NCI-H345 treated with DMSO at 0.1 percent for 48 hours (cell line): ENCODE results near the gene NSMF.

Experiments used
- DNase-seq: peaks from one replicate; lab custom pipeline; 2025; ENCODE audit not compliant: unreplicated experiment; lab: John Stamatoyannopoulos, UW

The NSMF gene

DNA sequence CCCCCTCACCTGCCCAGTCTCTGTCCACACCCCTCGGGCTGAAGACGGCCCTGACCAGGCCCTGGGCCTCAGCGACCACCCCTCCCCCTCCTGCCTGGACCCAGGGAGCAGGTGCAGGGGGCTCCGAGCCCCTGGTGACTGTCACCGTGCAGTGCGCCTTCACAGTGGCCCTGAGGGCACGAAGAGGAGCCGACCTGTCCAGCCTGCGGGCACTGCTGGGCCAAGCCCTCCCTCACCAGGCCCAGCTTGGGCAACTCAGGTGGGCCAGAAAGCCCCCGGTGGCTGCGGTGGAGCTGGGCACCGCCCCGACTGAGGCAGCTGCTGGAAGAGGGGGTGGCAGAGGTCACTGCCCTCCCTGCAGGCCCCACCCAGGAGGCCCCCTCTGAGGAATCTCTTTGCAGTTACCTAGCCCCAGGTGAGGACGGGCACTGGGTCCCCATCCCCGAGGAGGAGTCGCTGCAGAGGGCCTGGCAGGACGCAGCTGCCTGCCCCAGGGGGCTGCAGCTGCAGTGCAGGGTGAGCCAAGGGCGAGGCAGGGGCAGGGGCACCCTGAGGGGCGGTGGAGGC is 25.7 kb downstream of the NSMF start:
- DNase-seq, result no peak

DNA sequence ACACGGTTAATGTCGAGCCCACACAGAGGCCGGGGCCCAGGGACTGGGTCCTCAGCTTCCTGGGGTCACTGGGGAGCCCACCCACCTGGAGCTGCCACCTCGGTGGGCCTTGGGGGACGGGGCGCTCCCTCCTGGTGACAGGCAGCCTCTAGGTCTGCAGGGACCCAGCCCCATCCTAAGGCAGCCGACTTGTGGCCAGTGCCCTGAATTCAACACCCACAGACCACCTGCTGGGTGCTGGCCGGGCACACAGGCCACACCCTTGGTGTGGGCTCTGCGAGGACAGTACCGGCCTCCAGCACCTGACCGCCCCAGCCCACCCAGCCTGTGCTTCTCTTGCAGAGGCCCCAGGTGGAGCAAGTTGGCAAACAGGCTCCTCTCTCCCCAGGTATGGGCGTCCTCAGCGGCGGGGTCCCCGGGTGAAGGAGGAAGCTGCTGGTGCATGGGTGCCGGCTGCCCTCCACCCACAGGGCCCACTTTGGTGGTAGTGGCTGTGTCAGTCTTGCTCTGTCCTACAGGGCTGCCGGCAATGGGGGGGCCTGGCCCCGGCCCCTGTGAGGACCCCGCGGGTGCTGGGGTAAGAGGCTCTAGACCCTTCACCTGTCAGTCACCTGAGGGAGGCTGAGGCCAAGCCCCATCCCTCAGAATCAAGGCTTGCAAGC is 26.3 kb downstream of the NSMF start:
- DNase-seq, result no peak

DNA sequence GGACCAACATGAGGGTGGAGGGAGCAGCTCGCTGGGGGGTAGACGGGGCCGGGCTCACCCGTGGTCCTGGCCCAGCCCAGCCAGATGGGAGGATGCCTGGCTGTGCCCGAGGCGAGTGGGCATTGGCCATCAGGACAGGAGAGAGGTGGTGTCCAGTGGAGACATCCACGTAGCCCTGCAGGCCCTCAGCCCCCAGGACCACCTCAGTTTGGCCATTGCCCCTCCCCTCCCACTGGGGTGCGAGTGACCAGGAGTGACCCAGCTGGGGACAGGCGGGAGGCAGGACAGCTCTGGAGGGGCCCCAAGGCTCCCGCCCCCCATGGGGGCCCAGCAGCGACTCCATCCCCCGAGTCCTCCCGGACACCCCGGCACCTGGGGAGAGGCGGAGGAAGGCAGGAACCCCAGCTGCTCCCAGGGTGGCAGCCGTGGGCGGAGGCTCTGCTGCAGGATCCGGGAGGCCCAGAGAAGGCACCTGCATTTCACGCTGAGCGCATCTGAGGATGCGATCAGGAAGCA is 27.7 kb downstream of the NSMF start:
- no peak for DNase-seq

DNA sequence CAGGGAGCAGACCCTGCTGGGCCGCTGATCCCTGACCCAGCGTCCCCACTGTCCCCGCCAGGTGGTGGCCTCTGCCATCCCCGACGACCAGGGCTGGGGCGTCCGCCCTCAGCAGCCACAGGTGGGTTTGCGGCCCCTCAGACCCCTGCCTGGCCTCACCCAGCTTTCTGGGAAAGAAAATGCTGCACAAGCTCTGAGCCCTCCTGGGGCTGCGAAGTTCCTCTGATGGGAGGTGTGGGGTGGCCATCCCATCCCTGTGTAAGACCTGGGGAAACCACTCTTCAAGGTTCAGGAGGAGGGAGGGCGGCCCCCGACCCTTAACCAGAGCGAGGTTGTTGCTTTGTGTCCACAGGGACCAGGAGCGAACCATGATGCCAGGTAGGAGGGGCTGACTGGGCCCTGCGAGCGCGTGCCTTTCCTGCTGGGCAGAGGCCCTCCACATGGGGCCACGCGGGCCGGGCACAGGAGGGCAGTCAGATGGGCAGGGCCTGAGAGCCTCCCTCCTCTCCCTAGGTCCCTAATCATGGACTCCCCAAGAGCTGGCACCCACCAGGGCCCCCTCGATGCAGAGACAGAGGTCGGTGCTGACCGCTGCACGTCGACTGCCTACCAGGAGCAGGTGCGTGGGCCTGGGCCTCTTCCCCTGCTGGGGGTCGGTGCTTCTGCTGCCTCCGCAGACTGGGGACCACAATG is 28.3 kb downstream of the NSMF start:
- no peak for DNase-seq

DNA sequence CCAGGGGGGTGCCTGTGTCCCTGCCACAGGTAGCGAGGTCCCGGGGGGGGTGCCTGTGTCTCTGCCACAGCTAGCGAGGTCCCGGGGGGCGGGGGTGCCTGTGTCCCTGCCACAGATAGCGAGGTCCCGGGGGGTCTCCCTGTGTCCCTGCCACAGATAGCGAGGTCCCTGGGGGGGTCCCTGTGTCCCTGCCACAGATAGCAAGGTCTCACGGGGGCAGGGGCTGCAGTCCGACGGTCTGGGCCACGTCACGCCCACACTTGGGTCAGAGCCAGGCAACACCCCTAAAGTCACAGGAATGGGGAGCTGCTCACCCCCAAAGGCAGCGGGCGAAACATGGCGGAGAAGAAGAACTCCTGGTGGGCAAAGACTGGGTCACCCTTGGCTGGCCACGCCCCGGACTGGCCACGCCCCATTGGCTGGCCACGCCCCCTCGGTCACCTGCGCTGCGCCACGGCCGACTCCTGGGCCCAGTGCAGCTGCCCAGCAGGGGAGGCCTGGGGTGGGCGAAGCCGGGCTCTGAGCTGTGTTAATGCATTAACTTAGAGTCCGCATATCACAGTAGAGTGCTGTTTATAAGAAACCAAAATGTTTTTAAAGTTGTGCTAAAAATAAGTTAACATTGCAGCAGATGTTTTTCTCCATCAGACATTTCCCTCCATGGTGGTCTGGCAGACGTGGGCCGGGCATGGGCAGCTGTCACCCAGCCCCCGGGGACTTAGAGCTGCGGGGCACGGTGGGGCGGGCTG is 29.0 kb downstream of the NSMF start:
- DNase-seq, result peak; percentile 41

DNA sequence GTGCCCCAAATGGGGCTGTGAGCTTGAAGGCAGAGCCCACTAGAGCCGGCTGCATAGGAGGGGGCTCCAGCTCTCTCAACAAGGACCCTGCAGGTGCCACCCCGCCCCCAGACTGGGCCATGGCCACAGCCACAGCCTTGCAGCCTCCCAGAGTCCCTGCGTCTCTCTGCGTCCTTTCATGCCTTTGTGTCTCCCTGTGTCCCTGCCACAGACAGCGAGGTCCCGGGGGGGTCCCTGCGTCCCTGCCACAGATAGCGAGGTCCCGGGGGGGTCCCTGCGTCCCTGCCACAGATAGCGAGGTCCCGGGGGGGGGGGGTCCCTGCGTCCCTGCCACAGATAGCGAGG is 29.6 kb downstream of the NSMF start:
- no peak for DNase-seq

DNA sequence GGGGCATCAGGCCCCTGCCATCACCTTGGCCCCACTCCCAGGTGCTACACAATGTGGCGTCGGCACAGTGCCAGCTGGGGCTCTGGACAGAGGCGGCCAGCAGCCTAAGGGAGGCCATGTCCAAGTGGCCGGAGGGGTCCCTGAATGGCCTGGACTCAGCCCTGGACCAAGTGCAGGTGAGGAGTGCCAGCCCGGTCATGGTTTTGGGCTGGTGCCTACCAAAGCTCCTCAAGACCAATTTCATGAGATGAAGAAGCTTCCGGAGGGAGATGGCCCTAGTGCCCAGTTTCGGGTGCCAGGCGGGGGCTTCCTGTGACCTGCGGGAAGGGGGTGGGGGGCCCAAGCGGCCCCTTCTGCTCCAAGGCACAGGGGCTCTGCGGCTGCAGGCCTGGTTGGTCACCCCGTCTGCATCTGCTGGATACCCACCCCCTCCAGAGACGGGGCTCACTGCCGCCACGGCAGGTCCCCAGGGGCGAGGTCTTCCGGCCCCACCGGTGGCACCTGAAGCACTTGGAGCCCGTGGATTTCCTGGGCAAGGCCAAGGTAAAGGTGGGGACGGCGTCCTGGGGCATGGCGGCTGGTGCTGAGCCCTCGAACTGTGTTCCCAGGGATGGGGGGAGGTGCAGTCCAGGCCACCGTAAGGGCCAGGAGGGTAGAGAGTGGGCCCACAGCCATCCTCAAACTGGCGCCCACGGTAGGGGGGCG is 30.1 kb downstream of the NSMF start:
- no peak for DNase-seq

DNA sequence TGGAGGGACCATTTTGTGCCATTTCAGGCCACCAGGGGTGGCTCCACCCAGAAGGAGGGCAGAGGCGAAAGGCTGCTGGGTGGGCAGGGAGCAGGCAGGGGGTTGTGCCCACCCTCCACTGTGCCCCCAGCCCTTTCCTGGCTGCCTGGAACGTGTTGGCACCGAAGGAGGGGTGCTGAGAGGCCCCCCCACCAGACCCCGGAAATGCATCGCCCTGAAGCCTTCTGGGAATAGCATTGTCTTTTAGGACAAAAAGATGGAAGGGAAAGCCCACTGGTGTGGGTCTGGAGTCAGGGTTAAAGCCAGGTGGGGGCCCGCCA is 30.9 kb downstream of the NSMF start:
- no peak for DNase-seq

DNA sequence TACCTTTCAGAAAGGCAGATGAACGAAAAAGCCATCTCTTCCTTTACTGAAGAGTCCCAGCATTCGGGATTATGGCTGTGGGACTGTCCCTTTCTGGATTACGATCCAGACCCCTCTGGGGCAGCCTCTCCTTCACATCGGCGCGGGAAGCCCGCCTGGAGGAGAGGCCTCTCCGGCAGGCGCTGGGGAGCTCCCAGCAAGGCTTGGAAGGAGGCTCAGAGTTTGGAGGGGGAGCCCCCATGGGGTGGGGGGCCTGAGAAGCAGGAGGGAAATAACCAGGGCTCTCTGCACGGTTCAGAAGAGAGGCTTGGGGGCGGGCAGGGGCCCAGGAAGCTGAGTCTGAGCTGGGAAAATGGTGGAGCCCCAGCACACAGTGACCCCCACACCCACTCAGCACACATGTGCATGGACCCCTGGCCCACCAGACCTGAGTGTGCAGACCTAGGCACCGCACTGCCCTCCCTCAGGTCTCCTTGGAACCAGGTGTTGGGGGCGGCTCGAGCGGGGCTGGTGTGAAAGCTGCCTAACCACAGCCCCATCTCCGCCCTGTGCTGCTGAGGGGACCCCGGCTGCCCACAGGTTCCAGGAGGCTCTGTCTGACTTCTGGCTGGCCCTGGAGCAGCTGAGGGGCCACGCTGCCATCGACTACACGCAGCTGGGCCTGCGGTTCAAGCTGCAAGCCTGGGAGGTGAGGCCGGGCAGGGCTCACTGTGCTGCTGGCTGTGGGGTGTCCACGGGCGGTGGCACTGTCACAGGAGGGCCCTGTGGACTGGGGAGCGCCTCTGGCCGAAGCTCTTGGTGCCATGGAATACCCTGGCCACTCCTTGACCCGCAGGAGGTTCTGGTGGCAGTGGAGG is 31.5 kb downstream of the NSMF start:
- no peak for DNase-seq

DNA sequence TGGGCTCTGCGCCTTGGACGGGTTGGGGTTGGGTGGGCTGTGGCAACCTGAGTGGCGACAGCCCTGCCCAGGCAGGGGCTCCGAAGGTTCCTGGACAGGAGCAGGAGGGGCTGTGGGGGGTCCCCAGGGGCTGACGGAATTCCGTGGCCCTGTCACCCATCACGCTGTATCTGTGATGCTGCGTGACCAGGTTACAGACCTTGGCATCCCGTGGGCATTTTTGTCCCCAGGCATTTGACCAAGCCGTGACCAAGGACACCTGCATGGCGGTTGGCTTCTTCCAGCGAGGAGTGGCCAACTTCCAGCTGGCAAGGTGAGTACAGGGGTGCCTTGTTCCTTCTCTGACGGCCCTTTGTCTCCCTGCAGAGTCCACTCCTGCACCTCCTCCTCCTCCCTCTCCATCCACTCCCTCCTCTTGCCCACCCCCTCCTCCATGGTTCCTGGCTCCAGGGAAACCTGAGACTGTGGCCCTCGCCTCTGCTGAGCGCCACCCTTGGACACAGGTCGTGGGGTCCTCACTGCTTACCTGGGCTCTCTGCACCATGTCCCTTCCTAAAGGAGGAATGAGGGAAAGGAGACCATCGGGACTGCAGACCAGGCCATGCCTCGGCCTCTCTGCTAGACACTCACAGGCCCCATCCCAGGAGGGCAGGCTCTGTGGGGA is 33.0 kb downstream of the NSMF start:
- DNase-seq, result no peak

DNA sequence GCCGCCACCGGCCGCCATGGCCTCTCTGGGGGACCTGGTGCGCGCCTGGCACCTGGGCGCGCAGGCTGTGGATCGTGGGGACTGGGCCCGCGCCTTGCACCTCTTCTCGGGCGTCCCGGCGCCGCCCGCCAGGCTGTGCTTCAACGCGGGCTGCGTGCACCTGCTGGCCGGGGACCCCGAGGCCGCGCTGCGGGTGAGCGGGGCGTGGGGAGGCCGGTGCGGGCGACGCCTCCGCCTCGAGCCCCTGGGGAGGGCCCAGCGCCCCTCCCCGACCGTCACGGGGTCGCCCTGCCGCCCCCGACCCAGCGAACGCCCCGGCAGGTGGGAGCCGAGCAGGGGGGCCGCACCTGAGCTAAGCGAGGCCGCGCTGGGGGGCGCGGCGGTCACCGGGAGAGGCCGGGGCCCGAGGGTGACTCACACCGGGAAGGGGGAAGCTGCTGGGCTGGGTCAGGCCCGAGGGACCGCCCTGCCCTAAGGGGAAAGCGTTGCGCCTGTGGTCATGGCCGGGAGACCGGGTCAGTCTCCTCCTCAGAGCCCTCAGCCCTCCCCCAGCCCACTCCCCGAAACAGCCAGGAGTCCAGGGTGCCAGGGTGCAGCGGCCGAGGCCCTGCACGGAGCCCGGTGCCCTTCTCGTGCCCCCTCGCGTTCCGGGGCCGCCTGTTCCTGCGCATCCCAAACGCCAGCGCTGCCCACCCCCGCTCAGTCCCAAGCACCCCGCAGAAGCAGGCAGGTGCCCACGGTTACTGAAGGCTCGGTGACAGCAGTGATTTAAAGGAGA is 35.4 kb downstream of the NSMF start:
- no peak for DNase-seq

DNA sequence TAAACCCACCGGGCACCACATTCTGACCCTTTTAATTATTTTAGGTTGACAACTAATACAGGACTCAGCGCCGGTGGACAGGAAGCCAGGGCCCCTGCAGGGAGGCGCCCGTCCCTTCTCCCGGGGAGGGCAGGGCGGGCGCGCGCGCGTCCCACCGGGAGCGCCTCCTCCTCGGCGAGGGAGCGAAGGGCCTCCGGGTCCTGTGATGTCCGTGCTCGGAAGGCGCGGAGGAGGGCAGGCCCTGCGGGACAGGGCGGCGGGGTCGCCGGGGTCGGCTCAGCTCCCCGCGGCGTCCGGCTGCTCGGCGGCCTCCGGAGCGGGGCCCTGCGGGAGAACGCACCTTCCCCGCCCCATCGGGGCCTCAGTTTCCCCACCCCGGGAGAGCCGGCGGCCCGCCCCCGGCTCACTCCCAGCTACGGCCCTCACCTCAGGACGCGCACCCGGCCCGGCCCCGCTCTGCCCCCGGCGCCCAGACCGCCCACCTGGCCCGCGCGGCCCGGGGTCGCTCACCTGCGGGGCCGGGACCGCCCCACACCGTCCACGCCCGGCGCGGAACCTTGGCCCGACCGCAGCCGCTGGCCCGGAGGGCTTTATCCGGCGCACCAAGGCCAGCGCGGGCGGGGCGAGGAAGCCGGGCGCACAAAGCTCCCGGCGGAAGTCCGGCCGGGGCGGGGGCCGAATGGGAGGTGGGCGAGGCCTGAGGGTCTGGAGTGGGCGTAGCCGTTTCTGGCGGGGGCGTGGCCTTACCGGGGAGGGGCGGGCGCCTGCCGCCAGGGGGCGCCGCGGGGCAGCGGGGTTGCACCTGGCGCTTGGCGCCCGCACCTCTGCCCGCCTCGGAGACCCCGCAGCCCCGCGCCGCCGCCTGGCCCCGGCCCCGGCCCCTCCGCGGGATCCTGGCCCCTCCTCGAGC is 36.3 kb downstream of the NSMF start, which contains the start of the genes EXD3 and NOXA1:
Gene EXD3, minus strand, starts transcription at position 559 of the 910 bp plus-strand sequence. CDS start 27,805 bp downstream, outside the sequence.
Gene NOXA1, plus strand, starts transcription at position 790 of the 910 bp plus-strand sequence. CDS start 137 bp downstream, outside the sequence.
- DNase-seq, result peak; percentile 76

DNA sequence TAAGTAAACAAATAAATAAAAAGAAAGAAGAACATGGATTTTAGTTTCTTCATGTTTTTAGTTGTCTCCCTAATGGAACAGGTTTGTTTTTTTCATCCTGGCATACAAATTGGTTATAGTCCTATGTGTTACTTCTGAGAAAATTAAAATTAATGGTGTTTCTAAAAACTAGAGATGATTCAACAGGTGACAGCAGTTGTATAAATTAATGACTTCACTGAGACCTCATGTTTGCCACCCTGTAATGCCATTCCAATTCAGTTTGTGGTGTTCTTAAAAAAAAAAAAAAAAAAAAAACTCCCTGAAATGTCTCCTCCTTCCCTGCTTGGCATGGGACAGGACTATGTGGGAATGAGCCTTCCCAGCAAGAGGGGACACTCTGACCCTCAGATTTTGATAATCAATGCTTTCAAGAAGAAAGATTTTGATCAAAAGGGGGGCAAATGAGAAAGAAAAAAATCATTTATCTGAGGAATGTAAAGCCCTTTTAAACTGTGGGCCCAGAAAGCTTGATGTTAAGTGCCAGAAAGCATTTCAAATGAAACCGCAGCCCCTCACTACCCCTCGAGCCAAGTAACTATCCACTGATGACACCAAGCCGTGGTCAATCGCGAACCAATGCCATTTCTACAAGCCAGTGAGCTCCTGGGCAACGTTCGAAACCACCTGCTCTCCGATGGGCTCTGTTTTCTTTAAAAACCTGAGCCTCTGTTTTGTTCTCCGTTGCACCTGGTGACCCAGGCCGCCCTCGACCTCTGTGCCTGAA is 37.1 kb downstream of the NSMF start:
- DNase-seq, result no peak

DNA sequence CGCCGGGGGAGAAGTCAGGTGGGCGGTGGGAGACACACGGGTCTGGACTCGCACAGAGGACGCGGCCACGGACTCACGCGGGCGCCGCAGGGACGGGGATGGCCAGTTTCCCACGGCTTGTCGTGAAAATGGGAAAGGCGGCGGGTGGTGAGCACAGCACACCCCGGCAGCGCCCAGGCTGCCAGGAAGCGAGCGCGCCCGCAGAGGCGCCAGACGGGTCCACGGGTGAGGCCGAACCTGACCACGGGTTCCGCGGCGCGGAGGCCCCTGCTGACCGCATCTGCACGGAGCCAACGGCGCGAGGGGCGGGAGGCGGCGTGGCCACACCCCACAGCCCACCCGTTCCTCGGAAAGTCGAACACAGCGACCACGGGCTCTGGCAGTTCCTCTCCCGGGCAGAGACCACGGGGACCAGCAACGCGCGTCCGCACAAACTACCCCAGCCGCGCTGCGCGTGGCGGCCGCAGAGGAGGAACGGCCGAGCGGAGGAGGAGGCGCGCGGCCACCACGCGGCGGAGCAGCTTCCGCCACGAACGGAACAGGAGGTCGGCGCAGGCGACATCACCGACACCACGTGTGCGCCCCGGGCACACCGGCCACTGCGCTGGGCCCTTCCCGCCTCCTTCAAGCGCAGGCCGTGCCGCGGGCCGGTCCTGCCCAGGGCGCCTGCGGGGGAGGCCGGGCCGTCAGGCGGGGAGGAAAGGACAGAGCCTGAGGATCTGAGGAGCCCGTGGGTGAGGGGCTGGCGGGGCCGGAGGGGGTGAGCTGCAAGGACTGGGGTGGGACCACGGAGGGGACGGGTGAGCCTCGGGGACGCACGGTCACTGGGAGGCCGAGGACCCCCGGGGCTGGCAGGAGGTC is 41.7 kb downstream of the NSMF start:
- no peak for DNase-seq

DNA sequence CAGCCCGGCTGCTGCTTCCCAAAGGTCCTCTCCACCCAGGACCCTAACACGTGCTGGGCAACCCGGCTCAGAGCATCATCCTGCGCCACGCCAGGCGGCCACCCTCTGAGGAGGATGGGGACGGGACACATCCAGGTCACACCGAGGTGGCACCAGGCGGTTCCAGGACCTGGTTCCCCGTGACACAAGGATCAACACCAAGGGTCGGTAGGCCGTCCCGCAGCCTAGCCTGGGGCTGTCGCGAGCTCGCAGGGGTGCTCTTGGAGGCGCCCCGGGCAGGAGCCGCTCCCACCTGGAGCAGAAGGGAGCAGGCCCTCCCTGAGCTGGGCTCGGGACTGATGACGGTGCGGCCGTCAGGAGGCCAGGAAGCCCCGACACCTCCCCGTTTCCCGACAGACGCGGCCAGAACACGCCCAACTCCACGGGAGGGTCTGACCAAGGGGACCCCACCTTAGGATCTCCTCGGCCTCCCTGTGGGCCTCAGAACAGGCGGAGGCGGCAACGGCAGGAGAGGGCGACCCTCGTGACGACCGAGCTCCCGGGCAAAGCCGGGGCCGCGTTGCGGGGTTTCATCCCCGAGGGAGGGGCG is 42.5 kb downstream of the NSMF start:
- no peak for DNase-seq
